CD1c-positive myeloid dendritic cell (primary cell): ENCODE measurements around the gene C6orf141.

ENCODE experiments used
- DNase-seq: peaks from one replicate; pipeline ENCODE4 v3.0.0-alpha.2; 2016; ENCODE audit errors: extremely low spot score

The C6orf141 gene

DNA sequence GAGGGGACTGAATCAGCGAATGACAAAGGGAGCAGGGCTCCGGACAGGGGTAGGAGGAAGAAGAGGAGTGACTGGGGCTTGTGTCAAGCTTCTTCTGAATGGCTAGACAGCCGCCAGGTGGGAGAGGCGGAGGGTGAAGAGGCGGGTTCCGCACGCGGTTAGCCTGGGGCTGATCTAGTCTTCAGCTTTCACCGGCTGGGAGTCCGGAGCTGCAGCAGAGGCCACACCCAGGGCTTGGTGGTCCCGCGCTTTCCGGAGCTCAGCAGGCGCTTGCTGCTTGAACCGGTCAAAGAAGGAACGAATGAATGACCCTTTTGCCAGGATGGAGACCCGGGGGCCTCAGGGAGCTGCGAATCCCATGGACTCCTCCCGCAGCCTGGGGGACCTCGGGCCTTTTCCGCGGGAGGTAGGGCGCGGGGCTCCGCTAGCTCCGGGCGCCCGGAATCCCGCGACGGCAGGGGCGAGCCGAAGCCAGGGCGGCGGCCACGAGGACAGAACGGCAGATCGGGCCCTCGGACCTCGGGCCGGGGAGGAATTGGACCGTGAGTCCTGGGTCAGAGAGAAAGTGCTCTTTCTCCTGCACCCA, at the start of gene C6orf141:
Gene C6orf141, plus strand, starts transcription at position 177 of the 586 bp plus-strand sequence. Its CDS starts 125 bp downstream, at position 302.
- DNase-seq: no peak

- DNase-seq: no peak
Measured at GRCh38 chr6:49504666-49505065, 45.8 kb upstream of the C6orf141 start.

DNA sequence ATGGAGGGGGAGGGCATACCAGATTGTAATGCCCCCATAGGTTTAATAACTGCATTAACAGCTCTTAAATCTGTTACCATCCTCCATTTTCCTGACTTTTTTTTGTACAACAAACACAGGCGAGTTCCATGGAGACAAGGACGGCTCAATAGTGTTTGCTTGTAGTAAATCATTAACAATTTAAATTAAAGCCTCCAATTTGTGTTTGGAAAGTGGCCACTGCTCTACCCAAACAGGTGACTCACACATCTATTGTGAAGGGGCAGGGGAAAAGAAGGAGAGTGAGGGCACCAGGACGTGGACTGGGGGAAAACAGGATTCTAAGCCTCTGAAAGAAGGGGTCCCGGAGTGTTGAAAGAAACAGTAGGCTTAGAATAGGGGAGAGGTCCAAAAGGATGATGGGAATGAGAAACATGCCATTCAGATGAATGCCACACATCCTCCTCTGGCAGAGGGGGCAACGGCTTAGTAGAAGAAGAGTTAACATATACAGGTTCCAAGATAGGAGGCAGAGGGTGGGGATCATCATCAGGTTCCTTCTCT, 43.8 kb upstream of the C6orf141 start:
- no peak for DNase-seq

DNA sequence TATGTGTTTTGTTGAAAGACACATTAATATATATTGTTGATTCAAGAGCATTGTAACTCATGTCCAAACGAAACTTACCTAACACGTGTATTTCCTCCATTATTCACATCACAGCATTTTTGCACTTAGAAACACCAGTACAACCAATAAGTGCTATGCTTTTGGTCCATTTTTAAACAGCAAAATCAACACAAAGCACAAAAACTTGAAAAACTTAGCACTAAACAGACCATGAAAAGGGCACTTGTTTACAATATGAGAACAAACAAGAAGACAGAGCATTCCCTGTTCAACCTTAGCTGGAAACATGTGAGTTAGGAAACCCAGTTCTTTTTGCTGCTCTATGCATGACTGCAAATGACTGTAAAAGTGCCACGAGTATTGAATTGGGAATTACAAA, 41.1 kb upstream of the C6orf141 start:
- no peak for DNase-seq

- no peak for DNase-seq
Measured at GRCh38 chr6:49513153-49513989, 37.1 kb upstream of the C6orf141 start.

- DNase-seq: no peak
Measured at GRCh38 chr6:49514571-49515484, 35.6 kb upstream of the C6orf141 start.

GRCh38 chr6:49515485-49516146, 34.9 kb upstream of the C6orf141 start:
- DNase-seq: no peak

DNA sequence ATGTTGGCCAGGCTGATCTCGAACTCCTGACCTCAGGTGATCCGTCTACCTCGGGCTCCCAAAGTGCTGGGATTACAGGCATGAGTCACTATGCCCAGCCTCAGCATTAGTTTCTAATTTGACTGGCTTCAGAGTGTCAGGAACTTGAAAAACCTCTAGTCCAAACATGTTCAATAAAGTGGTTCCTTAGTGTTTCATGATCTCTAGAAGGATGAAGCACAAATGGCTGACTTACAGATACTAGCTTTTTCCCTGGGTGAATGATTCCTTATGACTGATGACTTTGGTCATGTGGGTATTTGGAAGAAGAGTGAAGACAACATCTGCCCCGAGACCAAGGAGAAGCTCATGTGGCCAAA, 34.3 kb upstream of the C6orf141 start:
- no peak for DNase-seq

- DNase-seq: no peak
Measured at GRCh38 chr6:49517919-49518318, 32.5 kb upstream of the C6orf141 start.

DNA sequence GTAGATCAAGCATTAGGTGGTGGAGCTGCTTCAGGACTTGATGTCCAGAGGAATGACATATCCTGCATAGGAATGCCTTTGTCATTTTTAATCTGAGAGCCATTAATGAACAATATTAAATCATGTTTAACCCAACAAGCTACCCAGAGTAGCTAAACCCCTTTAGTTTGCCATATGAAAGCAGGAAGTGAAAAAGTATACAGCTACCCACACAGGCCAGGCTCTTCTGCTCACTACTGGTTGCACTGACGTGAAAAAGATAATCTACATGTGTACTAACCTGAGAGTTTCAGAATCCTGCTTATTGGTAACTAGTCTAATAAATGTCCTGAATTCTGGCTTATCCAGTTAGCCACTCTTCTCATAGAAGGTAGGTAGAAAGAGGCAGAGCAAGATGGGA, 30.8 kb upstream of the C6orf141 start:
- peak; percentile 14 for DNase-seq

DNA sequence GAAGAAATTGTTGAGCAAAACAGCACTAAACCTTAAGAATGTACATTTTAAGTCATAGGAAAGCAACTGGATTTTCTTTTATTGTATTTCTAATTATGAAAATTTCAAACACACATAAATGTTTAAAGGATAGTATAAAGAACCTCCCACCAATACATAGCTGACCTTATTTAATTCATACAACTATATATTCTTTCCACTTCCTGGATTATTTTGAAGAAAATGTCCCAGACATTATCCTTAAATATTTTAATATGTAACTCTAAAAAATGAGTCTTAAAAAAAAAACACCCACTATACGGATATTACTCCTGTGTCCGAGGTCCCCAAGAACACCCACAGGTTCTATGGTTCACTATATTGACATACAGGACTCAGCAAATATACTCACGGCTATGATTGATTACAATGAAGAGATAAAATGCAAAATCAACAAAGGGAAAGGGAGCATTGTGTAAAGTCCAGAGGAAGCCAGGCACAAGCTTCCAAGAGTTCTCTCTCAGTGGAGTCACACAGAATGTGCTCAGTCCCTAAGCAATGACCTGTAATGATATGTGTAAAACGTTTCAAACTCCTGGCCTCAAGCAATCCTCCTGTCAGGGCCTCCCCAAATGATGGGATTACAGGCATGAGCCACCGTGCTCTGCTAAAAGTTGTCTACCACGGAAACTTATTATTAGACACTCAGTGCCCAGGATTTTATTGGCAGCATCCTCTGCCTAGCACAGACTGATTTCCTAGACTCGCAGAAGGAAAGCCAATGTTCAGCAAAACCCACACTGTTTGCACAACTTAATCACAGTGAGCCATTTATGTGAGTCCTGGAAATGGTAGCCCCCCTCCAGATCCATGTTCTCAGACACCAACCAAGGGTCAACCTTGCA, 27.5 kb upstream of the C6orf141 start:
- DNase-seq: no peak

GRCh38 chr6:49523901-49524300, 26.6 kb upstream of the C6orf141 start:
- DNase-seq: no peak

DNA sequence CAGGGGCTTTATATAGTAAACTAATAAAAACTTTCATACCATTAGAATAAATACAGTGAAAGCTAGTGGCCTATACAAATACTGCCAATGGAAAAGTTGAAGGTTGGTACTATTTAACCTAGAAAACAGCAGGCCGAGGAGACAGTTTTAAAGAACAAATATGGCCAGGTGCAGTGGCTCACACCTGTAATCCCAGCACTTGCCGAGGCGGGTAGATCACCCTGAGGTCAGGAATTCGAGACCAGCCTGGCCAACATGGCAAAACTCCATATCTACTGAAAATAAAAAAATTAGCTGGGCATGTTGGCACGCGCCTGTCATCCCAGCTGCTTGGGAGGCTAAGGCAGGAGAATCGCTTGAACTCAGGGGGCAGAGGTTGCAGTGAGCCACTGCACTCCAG, 25.9 kb upstream of the C6orf141 start:
- no peak for DNase-seq

DNA sequence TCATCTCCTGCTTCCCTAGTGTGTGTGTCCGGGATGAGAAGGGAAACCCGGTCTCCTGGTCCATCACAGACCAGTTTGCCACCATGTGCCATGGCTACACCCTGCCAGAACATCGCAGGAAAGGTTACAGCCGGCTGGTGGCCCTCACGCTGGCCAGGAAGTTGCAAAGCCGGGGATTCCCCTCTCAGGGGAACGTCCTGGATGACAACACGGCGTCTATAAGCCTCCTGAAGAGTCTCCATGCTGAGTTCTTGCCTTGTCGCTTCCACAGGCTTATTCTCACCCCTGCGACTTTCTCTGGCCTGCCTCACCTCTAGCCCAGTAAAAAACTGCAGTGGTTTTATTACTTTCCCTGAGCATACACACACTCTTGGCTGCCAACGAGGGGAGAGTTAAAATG, 23.9 kb upstream of the C6orf141 start:
- DNase-seq: no peak

DNA sequence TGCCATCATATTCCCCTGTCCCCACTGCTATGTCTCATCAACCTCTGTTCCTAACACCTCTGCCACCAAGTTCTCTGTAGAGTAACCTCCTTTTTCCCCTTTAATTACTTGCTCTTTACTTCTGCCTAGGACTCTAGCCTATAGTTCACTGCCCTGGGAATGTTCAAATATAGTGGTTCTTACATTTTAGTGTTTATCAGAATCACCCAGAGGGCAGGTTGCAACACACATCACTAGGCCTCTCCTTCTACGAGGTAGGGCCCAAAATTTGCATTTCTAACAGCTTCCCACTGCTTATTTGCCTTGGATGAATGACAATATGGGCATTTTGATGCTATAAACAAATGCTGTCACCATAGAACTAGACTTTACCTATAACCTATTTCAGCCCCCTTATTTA, 23.1 kb upstream of the C6orf141 start:
- no peak for DNase-seq

DNA sequence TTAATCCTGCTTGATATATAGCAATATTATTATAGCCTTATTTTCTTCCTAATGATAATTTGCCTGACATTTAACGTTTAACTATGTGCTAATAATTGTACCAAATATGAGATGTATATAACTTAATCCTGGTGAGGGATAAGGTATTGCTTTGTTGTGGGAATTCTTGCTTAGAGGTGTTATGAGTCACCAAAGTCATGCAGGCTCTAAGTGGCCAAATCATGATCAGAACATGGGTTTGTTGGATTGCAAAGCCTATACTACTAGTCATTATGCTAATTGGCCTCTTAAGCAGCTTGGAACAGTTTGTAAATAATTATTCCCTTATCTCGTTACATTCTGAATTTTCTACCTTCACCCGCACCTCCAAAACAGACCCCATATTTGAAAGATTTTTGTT, 21.9 kb upstream of the C6orf141 start:
- no peak for DNase-seq

GRCh38 chr6:49530141-49530776, 20.2 kb upstream of the C6orf141 start:
- DNase-seq: no peak

- DNase-seq: peak; percentile 64
Measured at GRCh38 chr6:49531774-49532569, 18.5 kb upstream of the C6orf141 start.

DNA sequence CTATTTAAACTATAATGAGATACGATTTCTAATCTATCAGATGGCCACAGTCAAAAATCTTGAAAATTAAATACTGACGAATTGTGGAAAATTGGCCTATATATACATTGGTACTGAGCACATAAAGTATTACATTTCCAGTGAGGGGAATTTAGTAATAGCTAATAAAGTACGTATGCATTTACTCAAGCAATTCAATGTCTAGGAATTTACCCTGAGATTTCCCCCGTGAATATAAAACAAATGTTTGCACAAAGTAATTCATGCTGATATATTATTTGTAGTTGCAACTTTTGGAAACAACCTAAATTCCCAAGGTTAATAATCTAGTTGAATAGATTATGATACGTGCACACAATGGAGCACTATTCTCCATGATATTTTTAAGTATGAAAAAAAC, 14.7 kb upstream of the C6orf141 start:
- DNase-seq: no peak
